Gastroesophageal sphincter (tissue), 3 donors: Measurements from ENCODE around the gene BIVM.

ENCODE experiments used
- CTCF ChIP-seq, 4 experiments: fragments of 200-600 bp in 2 of 4; fragments of 450-650 bp in 2 of 4; sonication (generic) in 1 of 4; IDR thresholded peaks; one replicate each; pipeline ENCODE4 v1.5.1; 2017 to 2019; ENCODE audit warnings: antibody characterized with exemption in 4 of 4, mild to moderate bottlenecking in 2 of 4, moderate library complexity in 2 of 4
- POLR2A ChIP-seq, 2 donors: fragments of 450-650 bp; IDR thresholded peaks; one replicate each; pipeline ENCODE4 v1.6.1; 2017; ENCODE audit warnings: antibody characterized with exemption in 2 of 2, mild to moderate bottlenecking in 2 of 2, moderate library complexity in 1 of 2
- POLR2AphosphoS5 ChIP-seq: sonication (generic); formaldehyde crosslinking; IDR thresholded peaks from one replicate; pipeline ENCODE4 v1.6.1; 2017; ENCODE audit warnings: antibody characterized with exemption

GRCh38 chr13:102847272-102848234 lies 48.6 kb downstream of the BIVM start:
- TF ChIP-seq CTCF (IDR thresholded peaks at IDR 0.05) = peak; percentile 58 to 71 (median 60)
- no peak for TF ChIP-seq POLR2AphosphoS5
- no peak for TF ChIP-seq POLR2A (IDR thresholded peaks at IDR 0.05)
